Stimulated activated naive CD8-positive, alpha-beta T cell treated with anti-CD3 and anti-CD28 coated beads, Interleukin-15, Interleukin-2, amounts not matched to agents 100 U/mL and 50 U/mL, for 24 hours (primary cell): ENCODE data around the gene DLX6.
"Not testable (repeated sequence)": the region's sequence is repeated elsewhere in the genome, so short reads cannot be mapped to it uniquely, and the experiment has no call there.

ENCODE experiments used
- ATAC-seq: fragments of 150-1000 bp; cut with Tn5 transposase; one replicate; pipeline ENCODE4 v1.10.0; 2021
- DNase-seq: peaks from one replicate; pipeline ENCODE4 v3.0.0; 2021

The DLX6 gene

DNA sequence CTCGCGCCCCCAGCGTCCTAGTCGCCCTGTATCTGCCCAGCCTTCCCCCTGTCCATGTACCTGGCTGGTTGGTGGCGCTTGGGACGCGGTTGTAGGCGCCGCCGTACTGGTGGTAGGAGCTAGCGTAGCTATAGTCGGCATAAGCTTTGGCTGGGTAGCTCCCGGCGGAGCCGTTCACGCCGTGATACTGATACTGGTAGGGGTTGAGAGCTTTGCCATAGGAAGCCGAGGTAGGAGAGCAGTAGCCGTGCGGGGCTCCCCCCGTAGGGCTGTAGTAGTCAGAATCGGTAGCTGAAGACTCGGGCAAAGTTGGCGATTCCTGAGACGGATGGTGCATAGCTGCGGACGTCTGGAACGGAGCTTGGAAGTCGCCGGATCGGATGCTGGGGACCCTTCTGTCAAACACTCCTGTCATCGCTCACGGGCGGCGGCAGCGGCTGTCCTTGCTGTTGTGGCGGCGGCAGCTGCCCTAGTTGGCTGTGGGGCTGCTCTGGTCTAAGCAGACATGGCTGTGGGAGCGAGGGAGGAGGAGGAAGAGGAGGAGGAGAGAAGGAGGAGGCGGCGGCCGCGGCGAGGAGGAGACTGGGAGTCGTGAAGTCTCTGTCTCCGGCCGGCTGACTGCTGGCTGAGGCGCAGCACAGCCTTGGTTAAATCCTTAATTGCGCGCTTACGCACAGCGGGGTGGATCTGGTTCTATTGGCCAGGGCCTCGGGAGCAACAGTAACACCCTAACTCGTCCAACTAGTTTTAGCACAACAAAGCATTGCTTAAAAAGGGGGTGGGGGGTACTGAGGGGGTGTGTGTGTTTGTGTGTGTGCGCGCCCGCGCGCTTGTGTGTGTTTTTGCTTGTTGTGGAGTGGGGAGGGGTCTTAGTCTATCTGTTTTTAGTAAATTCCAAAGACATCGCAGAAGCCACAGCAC lies 19.1 kb downstream of the DLX6 start, which contains the start of gene DLX5:
Gene DLX5 (minus strand): TSS at position 623 of the 921 bp plus-strand sequence. CDS start 208 bp downstream, at position 415.
- ATAC-seq (no peak), DNase-seq (no peak)

DNA sequence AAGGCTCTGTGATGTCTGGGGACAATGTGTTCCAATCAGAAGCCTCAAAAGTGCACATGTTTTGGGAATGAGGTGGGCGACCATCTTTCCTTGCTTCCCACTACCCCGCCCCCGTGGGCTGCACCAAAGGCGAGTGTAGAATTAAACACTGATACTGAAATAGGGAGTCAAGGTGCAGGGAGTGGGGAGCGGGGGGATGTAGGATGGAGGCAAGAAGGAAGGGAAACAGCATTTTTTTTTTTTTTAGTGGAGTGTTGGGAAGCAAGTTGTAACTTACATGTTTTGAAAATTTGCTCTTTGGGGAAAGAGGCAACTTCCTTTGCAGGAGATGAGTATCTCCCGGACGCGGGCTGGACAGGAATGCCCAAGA lies 19.8 kb downstream of the DLX6 start:
- ATAC-seq: no peak
- DNase-seq: no peak

DNA sequence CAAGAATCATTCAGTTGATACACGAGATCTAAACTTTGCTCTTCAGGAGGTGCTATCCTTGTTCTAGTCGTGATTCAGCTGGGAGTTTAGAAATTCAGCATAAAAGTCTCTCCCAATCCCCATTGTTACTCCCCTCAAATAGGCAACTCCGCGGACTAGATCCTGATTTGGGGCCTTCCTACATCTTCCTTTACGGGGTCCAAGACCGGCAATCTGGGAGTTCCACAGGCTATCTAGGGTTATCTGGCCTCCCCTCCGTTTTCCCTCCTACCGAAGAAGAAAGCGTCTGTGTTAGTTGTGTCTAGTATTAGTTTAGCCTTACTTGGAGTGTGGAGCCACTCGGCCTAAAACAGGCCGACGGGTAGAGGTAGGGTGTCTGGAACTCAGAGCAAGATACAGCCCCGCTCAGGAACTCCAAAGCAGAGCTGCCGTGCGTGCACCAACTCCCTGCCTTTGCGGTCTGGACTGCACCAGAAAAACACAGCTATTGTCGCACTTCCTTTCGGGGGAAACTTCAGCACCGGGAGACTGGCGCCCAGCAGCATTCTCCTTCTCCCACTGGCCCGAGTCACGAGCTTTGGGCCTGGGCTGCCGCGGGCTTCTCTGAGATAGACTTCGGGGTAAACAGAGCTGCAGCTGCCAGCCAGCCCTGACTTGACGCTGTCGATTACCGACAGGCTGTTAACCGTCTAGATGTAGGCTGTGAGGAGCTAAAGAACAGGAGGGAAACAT lies 20.8 kb downstream of the DLX6 start:
- no peak for DNase-seq
- no peak for ATAC-seq

DNA sequence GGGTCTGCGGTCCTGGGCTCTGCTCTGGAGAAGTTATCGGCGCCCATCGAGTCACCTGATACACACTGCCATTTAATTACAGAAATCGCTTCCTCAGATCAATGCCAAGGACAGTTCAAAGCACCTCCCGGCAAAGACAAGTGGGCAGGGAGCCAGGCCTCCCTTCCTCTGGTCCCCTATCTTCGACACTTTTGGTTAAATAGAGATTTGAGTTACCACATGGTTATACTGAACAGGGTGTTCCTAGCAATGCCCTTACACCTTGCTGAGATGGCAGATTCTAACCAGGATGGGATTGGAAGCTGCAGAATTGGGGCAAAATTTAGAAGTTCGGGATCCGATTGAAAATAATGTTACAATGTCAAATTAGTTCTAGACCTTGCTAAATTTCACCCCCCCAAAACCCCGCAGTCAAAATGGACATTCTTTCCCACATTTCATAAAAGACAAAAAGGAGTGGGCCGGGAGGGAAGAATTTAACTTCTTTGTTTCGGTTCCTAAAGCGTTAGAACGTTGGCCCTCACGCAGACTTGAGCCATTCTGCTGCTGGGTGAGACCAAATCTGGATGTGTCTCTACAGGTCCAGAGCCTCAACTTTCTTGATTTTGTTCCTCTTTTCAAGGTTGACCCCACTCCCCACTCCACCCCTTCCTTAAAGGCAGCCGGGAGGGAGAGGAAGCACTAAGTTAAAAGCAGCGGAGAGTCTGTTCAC lies 21.5 kb downstream of the DLX6 start:
- no peak for ATAC-seq
- DNase-seq: no peak

DNA sequence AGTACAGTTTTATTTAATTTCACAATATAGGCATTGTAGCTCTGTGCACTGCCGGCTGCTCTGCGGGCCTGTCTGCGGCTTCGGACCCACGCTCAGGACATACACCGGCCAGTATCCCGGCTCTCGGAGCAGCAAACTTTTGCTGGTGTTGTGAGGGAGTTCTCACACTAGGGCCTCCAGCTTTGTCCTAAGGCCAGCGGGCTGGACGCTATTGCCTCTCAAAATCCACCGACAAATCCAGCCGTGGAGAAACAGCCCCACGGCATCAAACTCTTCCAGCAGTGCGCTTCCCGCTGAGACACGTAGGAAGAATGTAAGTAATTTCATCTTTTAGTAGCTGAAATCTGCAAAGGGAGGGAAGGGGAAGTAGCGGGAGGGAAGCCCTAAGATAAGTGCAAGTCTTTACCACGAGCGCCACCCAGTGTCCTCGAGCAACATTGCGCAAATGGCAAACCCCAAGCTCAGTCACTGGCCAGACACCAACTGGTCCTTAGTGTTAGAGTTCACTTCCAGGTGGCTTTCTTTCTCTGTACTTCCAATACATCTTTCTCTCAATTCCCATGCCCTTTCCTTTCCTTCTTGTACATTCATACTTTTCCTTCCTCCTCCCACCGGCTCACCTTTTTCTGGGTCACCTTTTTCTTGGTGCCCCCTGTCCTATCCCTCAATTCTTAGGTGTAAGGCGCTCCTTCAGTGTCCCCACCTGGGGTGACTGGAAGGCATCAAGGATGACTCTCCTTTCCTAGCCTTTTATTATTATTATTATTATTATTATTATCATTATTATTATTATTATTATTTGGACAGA lies 22.3 kb downstream of the DLX6 start:
- ATAC-seq (peak; percentile 60), DNase-seq (peak; percentile 71)

DNA sequence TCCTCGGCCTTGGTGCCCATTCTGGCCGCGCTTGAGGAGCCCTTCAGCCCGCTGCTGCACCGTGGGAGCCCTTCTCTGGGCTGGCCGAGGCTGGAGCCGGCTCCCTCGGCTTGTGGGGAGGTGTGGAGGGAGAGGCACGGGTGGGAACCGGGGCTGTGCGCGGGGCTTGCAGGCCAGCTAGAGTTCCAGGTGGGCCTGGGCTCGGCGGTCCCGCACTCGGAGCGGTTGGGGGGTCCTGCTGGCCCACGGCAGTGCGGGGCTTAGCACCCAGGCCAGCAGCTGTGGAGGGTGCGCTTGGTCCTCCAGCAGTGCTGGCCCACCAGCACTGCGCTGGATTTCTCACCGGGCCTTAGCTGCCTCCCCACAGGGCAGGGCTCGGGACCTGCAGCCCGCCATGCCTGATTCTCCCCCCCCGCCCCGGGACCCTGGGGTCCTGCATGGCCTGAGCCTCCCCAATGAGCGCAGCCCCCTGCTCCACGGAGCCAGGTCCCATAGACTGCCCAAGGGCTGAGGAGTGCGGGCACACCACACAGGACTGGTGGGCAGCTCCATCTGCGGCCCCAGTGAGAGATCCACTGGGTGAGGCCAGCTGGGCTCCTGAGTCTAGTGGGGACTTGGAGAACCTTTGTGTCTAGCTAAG lies 29.0 kb downstream of the DLX6 start:
- not testable (repeated sequence) for DNase-seq

DNA sequence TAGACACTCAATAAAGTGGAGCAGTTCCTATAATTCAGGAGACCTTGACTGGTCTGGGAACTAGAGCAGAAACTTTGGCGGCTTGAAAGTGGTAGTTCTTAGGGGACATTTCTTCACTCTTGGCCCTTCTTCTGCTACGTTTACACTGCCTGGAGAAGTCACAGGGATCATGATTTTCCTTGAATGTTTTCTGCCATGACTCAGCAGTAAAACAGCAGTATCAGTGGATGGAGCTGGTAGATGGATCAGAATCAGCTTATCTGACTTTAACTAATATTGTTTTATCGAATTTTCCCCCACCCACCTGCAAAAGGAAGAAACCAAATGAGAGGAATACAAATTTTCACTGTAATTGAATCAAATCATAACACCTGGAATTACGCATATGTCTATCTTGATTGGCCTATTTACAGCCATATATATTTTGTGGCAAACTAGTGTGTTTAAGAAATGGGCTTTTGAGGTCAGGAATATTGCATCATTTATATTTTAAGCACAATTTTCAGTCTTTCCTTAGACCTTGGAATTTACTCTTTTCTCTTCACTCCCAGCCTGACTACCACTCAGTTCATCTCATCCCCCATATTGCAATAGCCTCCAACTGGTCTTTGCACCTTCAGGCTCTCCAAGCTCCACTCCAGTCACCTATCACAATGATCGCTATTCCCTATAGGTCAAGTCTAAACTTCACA lies 34.2 kb downstream of the DLX6 start:
- ATAC-seq (no peak), DNase-seq (no peak)

More for the DNA sequence above, 29.0 kb downstream of the DLX6 start:
- not testable (repeated sequence) for ATAC-seq

DNA sequence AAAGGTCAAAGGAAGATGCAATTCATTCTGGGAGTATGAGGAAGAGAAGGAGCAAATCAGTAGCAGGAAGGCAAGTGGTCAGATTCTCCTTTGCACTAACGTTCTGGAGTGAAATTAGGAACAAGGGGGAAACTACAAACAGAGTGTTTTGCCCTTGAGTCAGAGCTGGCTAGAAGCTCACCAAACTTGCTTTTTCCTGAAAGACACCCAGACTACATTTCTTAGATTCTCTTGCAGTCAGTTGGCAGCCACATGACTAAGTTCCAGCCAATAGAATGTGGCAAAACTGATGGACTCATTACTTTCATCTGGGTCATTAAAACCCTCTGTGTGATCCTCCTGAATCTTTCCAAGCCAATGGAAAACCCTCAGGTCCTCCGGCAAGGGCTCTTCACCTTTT lies 37.9 kb downstream of the DLX6 start:
- no peak for ATAC-seq
- no peak for DNase-seq
